SK-N-MC (cell line): Measurements from ENCODE around the gene DHX57.

Experiments
- EZH2 ChIP-seq: fragments of 200-600 bp; sonication (generic); IDR thresholded peaks from one replicate; pipeline ENCODE4 v1.6.1; 2017; ENCODE audit warnings: antibody characterized with exemption
- FOXP2 ChIP-seq: optimal IDR thresholded peaks from 2 replicates; pipeline ENCODE3; 2011; ENCODE audit warnings: mild to moderate bottlenecking, moderate library complexity; ENCODE audit not compliant: insufficient read depth; ENCODE audit errors: extremely low read length, control extremely low read depth
- POLR2AphosphoS5 ChIP-seq: IDR thresholded peaks from 2 replicates; pipeline ENCODE4 v1.6.1; 2012; ENCODE audit warnings: mild to moderate bottlenecking, low read depth, low read length, borderline replicate concordance

GRCh38 chr2:38866773-38867443, 8.8 kb downstream of the DHX57 start:
- TF ChIP-seq POLR2AphosphoS5 (no peak), EZH2 (no peak), FOXP2 (no peak)
